ENCODE data around the gene OR4F15. TPM values are rescaled to one million over a fixed set of nuclear protein-coding genes. Genes with fewer than 3 reads are reported as not detected.

Gene OR4F15
- total RNA-seq, 2 experiments from 2014 or later: not detected

Other genes with a start within 250 kb of the OR4F15 start
- gene TM2D3, start 159.8 kb upstream of the OR4F15 start, total RNA-seq: 10 to 100 TPM; 34.3 to 35.9 TPM
- 10 to 100 TPM in 1 of 2 experiments, 1 to 10 TPM in 1; 9.3 to 10.3 TPM for gene TARS3, start 87.7 kb upstream of the OR4F15 start, total RNA-seq
- gene OR4F6, start 8.7 kb upstream of the OR4F15 start, total RNA-seq: not detected